Vagina (tissue), 2 donors: Measurements from ENCODE around the gene DACH1. TPM values are rescaled to one million over a fixed set of nuclear protein-coding genes. Genes with fewer than 3 reads are reported as not detected.

Experiments used
- DNase-seq, 2 donors: peaks; one replicate each; pipeline ENCODE4 v3.0.0-alpha.2; 2017; ENCODE audit errors: extremely low spot score in 2 of 2
- H3K27ac ChIP-seq: fragments of 200-600 bp; sonication (generic); one replicate; pipeline ENCODE4 v1.5.1; 2019
- H3K27me3 ChIP-seq: fragments of 200-600 bp; sonication (generic); one replicate; pipeline ENCODE4 v1.5.1; 2019
- H3K36me3 ChIP-seq, 2 donors: fragments of 200-600 bp; sonication (generic); one replicate each; pipeline ENCODE4 v1.5.1; 2017 to 2019
- H3K4me1 ChIP-seq: fragments of 200-600 bp; sonication (generic); one replicate; pipeline ENCODE4 v1.5.1; 2019
- H3K4me3 ChIP-seq, 2 donors: fragments of 200-600 bp; sonication (generic); 1 replicate in 1 of 2; 2 replicates in 1 of 2; pipeline ENCODE4 v1.5.1; 2016 to 2019
- H3K9me3 ChIP-seq: fragments of 200-600 bp; sonication (generic); one replicate; pipeline ENCODE4 v1.5.1; 2019
- CTCF ChIP-seq, 3 experiments: fragments of 450-650 bp in 2 of 3; fragments of 200-600 bp in 1 of 3; sonication (generic) in 1 of 3; IDR thresholded peaks; one replicate each; pipeline ENCODE4 v1.5.1; 2017 to 2019; ENCODE audit warnings: antibody characterized with exemption in 3 of 3, mild to moderate bottlenecking in 2 of 3, moderate library complexity in 2 of 3
- POLR2A ChIP-seq, 2 donors: fragments of 450-650 bp; IDR thresholded peaks; one replicate each; pipeline ENCODE4 v1.6.1; 2017; ENCODE audit warnings: antibody characterized with exemption in 2 of 2, mild to moderate bottlenecking in 2 of 2, moderate library complexity in 2 of 2
- POLR2AphosphoS5 ChIP-seq, 2 donors: sonication (generic); formaldehyde crosslinking; IDR thresholded peaks; one replicate each; pipeline ENCODE4 v1.9.0; 2017; ENCODE audit warnings: antibody characterized with exemption in 2 of 2, mild to moderate bottlenecking in 2 of 2, low read depth in 1 of 2; ENCODE audit not compliant: insufficient read depth in 1 of 2
- intact Hi-C: fragments of 100-400 bp; cut with DNase I; formaldehyde crosslinking; loops from one replicate; pipeline ENCODE4 v1.15.1; 2023
- total RNA-seq: library from RNA; depleted of rRNA; stranded (reverse); fragments of >200 nt; gene quantifications from one replicate; pipeline ENCODE4 v1.2.3, GENCODE V29; 2016

Gene DACH1
- total RNA-seq, 1 donor from 2014 or later = 7.9 TPM

- peaks cover 4% of the 10 kb centered on the region for H3K4me1 ChIP-seq
- no peaks in the 10 kb centered on the region for H3K36me3 ChIP-seq
- intact Hi-C loops = no loop called here
- H3K4me3 ChIP-seq = no peak overlapping the region
- no peaks in the 10 kb centered on the region for H3K9me3 ChIP-seq
- no peak overlapping the region for H3K27ac ChIP-seq
- no peaks in the 10 kb centered on the region for H3K27me3 ChIP-seq
- no peak for TF ChIP-seq POLR2A (IDR thresholded peaks at IDR 0.05)
- peak in 1 of 2 donors; percentile 32 for TF ChIP-seq POLR2AphosphoS5 (IDR thresholded peaks at IDR 0.05; ENCODE audit: insufficient read depth in 1 of 2, low read depth in 1 of 2)
- peak in 2 of 3 experiments; percentile 46 to 57 for TF ChIP-seq CTCF (IDR thresholded peaks at IDR 0.05)
- no peak for DNase-seq
Observed at GRCh38 chr13:71879129-71879535, 12.1 kb upstream of the DACH1 start.

- no peak overlapping the region for H3K27ac ChIP-seq
- peaks cover 13% of the 10 kb centered on the region for H3K4me1 ChIP-seq
- no peaks in the 10 kb centered on the region for H3K9me3 ChIP-seq
- no peak overlapping the region for H3K4me3 ChIP-seq
- intact Hi-C loops = no loop called here
- TF ChIP-seq POLR2AphosphoS5 (IDR thresholded peaks at IDR 0.05; ENCODE audit: insufficient read depth in 1 of 2, low read depth in 1 of 2) = no peak
- no peak for TF ChIP-seq CTCF (IDR thresholded peaks at IDR 0.05)
- no peak for TF ChIP-seq POLR2A (IDR thresholded peaks at IDR 0.05)
- no peaks in the 10 kb centered on the region for H3K27me3 ChIP-seq
- DNase-seq = no peak
- no peaks in the 10 kb centered on the region for H3K36me3 ChIP-seq
Observed at GRCh38 chr13:71877256-71877653, 10.3 kb upstream of the DACH1 start.

- intact Hi-C loops = no loop called here
Observed at GRCh38 chr13:71876648-71877255, 9.7 kb upstream of the DACH1 start.

GRCh38 chr13:71875823-71876222, 8.8 kb upstream of the DACH1 start:
- Histone ChIP-seq H3K27me3 (no peaks in the 10 kb centered on the region), H3K4me1 (peaks cover 13% of the 10 kb centered on the region), H3K9me3 (no peaks in the 10 kb centered on the region), H3K36me3 (no peaks in the 10 kb centered on the region), H3K4me3 (no peak overlapping the region), H3K27ac (no peak overlapping the region)
- intact Hi-C loops = no loop called here
- TF ChIP-seq POLR2AphosphoS5 (IDR thresholded peaks at IDR 0.05; ENCODE audit: insufficient read depth in 1 of 2, low read depth in 1 of 2) = no peak
- no peak for TF ChIP-seq POLR2A (IDR thresholded peaks at IDR 0.05)
- no peak for TF ChIP-seq CTCF (IDR thresholded peaks at IDR 0.05)
- no peak for DNase-seq

More at GRCh38 chr13:71876648-71877255, 9.7 kb upstream of the DACH1 start:
- H3K27me3 ChIP-seq = no peaks in the 10 kb centered on the region
- H3K4me3 ChIP-seq = no peak overlapping the region
- peaks cover 13% of the 10 kb centered on the region for H3K4me1 ChIP-seq
- H3K9me3 ChIP-seq = no peaks in the 10 kb centered on the region
- H3K27ac ChIP-seq = no peak overlapping the region
- DNase-seq = no peak
- H3K36me3 ChIP-seq = no peaks in the 10 kb centered on the region
- no peak for TF ChIP-seq POLR2A (IDR thresholded peaks at IDR 0.05)
- TF ChIP-seq POLR2AphosphoS5 (IDR thresholded peaks at IDR 0.05; ENCODE audit: insufficient read depth in 1 of 2, low read depth in 1 of 2) = no peak

- no peak for DNase-seq
- Histone ChIP-seq H3K27ac (no peak overlapping the region), H3K4me3 (no peak overlapping the region), H3K27me3 (no peaks in the 10 kb centered on the region), H3K36me3 (no peaks in the 10 kb centered on the region), H3K4me1 (peaks cover 13% of the 10 kb centered on the region), H3K9me3 (no peaks in the 10 kb centered on the region)
- TF ChIP-seq CTCF (IDR thresholded peaks at IDR 0.05) (no peak), POLR2AphosphoS5 (IDR thresholded peaks at IDR 0.05; ENCODE audit: insufficient read depth in 1 of 2, low read depth in 1 of 2) (no peak), POLR2A (IDR thresholded peaks at IDR 0.05) (no peak)
- intact Hi-C loops = no loop called here
Observed at GRCh38 chr13:71874458-71874857, 7.5 kb upstream of the DACH1 start.
